H1 (cell line): ENCODE results near the gene RMRP.

ENCODE experiments used
- CTCF ChIP-seq, 3 experiments: IDR thresholded peaks; 1 replicate in 2 of 3; 2 replicates in 1 of 3; pipeline versions ENCODE4 v1.5.1 to v1.6.1; 2011; ENCODE audit warnings: low read length in 3 of 3, mild to moderate bottlenecking in 3 of 3, inconsistent platforms in 2 of 3, low read depth in 1 of 3, moderate library complexity in 1 of 3; ENCODE audit not compliant: insufficient read depth in 1 of 3; ENCODE audit errors: control extremely low read depth in 1 of 3
- RNF2 ChIP-seq: fragments of 200-900, 300-1000 bp; sonication (generic); IDR thresholded peaks from 2 replicates; pipeline ENCODE4 v1.7.1; 2016; ENCODE audit warnings: borderline replicate concordance, low read depth, mild to moderate bottlenecking, antibody characterized with exemption, low read length; ENCODE audit not compliant: poor library complexity, severe bottlenecking; ENCODE audit errors: missing control alignments
- TBP ChIP-seq: IDR thresholded peaks from 2 replicates; pipeline ENCODE4 v1.6.1; 2011; ENCODE audit warnings: low read depth, low read length, improper control_type of control experiment

- TF ChIP-seq TBP (no peak), CTCF (IDR thresholded peaks at IDR 0.05; ENCODE audit: control extremely low read depth in 1 of 3, insufficient read depth in 1 of 3, low read depth in 1 of 3, low read length in 3 of 3) (no peak), RNF2 (no peak)
Measured at GRCh38 chr9:35617548-35617947, 40.3 kb downstream of the RMRP start.
